IMR-90 (cell line): ENCODE measurements around the gene GARIN3. TPM values are rescaled to one million over a fixed set of nuclear protein-coding genes. Genes with fewer than 3 reads are reported as not detected.

ENCODE experiments used
- ATAC-seq: fragments of 200-7000 bp; cut with Tn5 transposase; 2 replicates; pipeline ENCODE4 v1.9.1; 2020; ENCODE audit warnings: low read depth, mild to moderate bottlenecking, moderate library complexity
- BruUV-seq: library from RNA; stranded (reverse); fragments of 400-500 nt; replicated peaks from 2 replicates; lab custom pipeline; 2021; lab: Mats Ljungman, UMichigan
- CTCF ChIA-PET: fragments of 300-600 bp; formaldehyde crosslinking; extraction: SDS; loops from one replicate; lab custom pipeline; 2021; ENCODE audit warnings: antibody characterized with exemption; lab: Yijun Ruan, JAX
- POLR2A ChIA-PET: fragments of 300-600 bp; sonication (Branson Sonifier 250); formaldehyde crosslinking; loops from one replicate; lab custom pipeline; 2022; ENCODE audit warnings: antibody characterized with exemption; ENCODE audit not compliant: unreplicated experiment; lab: Charles Lee
- DNase-seq: peaks from one replicate; pipeline ENCODE4 v3.0.0; 2013
- H2AFZ ChIP-seq: replicated peaks from 2 replicates; pipeline ENCODE3; 2013; ENCODE audit warnings: low read length, mild to moderate bottlenecking; ENCODE audit not compliant: poor library complexity
- H2AK5ac ChIP-seq: 2 replicates; pipeline ENCODE4 v1.6.1; 2013; ENCODE audit warnings: low read depth, low read length, inconsistent platforms
- H2AK9ac ChIP-seq: replicated peaks from 2 replicates; pipeline ENCODE3; 2013; ENCODE audit warnings: mild to moderate bottlenecking, low read depth, low read length, moderate library complexity; ENCODE audit not compliant: poor library complexity
- H2BK120ac ChIP-seq: 2 replicates; pipeline ENCODE4 v1.6.1; 2013; ENCODE audit warnings: low read depth, low read length, inconsistent platforms
- H2BK15ac ChIP-seq: 3 replicates; pipeline ENCODE4 v1.6.1; 2013; ENCODE audit warnings: low read depth, low read length, inconsistent platforms
- H2BK20ac ChIP-seq: 2 replicates; pipeline ENCODE4 v1.6.1; 2013; ENCODE audit warnings: low read depth, mild to moderate bottlenecking, inconsistent platforms, low read length, moderate library complexity
- H2BK5ac ChIP-seq: 2 replicates; pipeline ENCODE4 v1.6.1; 2013; ENCODE audit warnings: mild to moderate bottlenecking, low read depth, low read length, inconsistent platforms; ENCODE audit not compliant: poor library complexity, severe bottlenecking
- H3K14ac ChIP-seq: replicated peaks from 2 replicates; pipeline ENCODE4 v1.6.1; 2013; ENCODE audit warnings: low read depth, low read length, inconsistent platforms
- H3K18ac ChIP-seq: 2 replicates; pipeline ENCODE4 v1.6.1; 2013; ENCODE audit warnings: low read depth, low read length, control low read depth
- H3K23ac ChIP-seq: 2 replicates; pipeline ENCODE4 v1.6.1; 2013; ENCODE audit warnings: low read depth, low read length, inconsistent platforms
- H3K27ac ChIP-seq: 2 replicates; pipeline ENCODE4 v1.5.1; 2013; ENCODE audit warnings: mild to moderate bottlenecking, control low read depth, low read length; ENCODE audit not compliant: insufficient read depth
- H3K27me3 ChIP-seq: 2 replicates; pipeline ENCODE4 v1.6.1; 2013; ENCODE audit warnings: low read length; ENCODE audit not compliant: control insufficient read depth, insufficient read depth
- H3K36me3 ChIP-seq: 2 replicates; pipeline ENCODE4 v1.6.1; 2013; ENCODE audit warnings: low read length, mixed read lengths; ENCODE audit not compliant: control insufficient read depth, insufficient read depth
- H3K4ac ChIP-seq: 2 replicates; pipeline ENCODE4 v1.6.1; 2013; ENCODE audit warnings: low read depth, low read length, inconsistent platforms
- H3K4me1 ChIP-seq: 2 replicates; pipeline ENCODE4 v1.6.1; 2013; ENCODE audit warnings: low read length, mixed read lengths; ENCODE audit not compliant: control insufficient read depth, insufficient read depth
- H3K4me2 ChIP-seq: 2 replicates; pipeline ENCODE4 v1.6.1; 2013; ENCODE audit warnings: low read depth, mild to moderate bottlenecking, control low read depth, low read length, moderate library complexity
- H3K4me3 ChIP-seq: 2 replicates; pipeline ENCODE4 v1.5.1; 2013; ENCODE audit warnings: low read depth, mild to moderate bottlenecking, control low read depth, low read length, moderate library complexity; ENCODE audit not compliant: insufficient read depth
- H3K56ac ChIP-seq: 2 replicates; pipeline ENCODE4 v1.6.1; 2013; ENCODE audit warnings: low read length, inconsistent platforms; ENCODE audit not compliant: insufficient read depth; ENCODE audit errors: extremely low read depth
- H3K79me1 ChIP-seq, 2 experiments: 2 replicates each; pipeline ENCODE4 v1.6.1; 2013; ENCODE audit warnings: low read length in 2 of 2, inconsistent platforms in 1 of 2, low read depth in 1 of 2
- H3K9ac ChIP-seq: 2 replicates; pipeline ENCODE4 v1.6.1; 2013; ENCODE audit warnings: low read depth, low read length, control low read depth
- H3K9me1 ChIP-seq: 2 replicates; pipeline ENCODE4 v1.6.1; 2013; ENCODE audit warnings: low read length, inconsistent platforms; ENCODE audit not compliant: insufficient read depth
- H3K9me3 ChIP-seq: 2 replicates; pipeline ENCODE4 v1.6.1; 2013; ENCODE audit warnings: low read length; ENCODE audit not compliant: control insufficient read depth, insufficient read depth
- H4K20me1 ChIP-seq: 2 replicates; pipeline ENCODE4 v1.6.1; 2013; ENCODE audit warnings: low read length, inconsistent platforms; ENCODE audit not compliant: insufficient read depth
- H4K5ac ChIP-seq: 2 replicates; pipeline ENCODE4 v1.6.1; 2013; ENCODE audit warnings: mild to moderate bottlenecking, low read depth, low read length, control low read depth
- H4K8ac ChIP-seq, 2 experiments: 2 replicates each; pipeline ENCODE4 v1.6.1; 2013; ENCODE audit warnings: low read depth in 2 of 2, low read length in 2 of 2, control low read depth in 1 of 2, inconsistent platforms in 1 of 2
- H4K91ac ChIP-seq: 2 replicates; pipeline ENCODE4 v1.6.1; 2013; ENCODE audit warnings: low read depth, low read length, inconsistent platforms; ENCODE audit not compliant: insufficient read depth
- BHLHE40 ChIP-seq: fragments of 150-350 bp; IDR thresholded peaks from 2 replicates; pipeline ENCODE4 v1.6.1; 2016; ENCODE audit warnings: mild to moderate bottlenecking, low read depth, low read length
- CHD1 ChIP-seq: IDR thresholded peaks from 2 replicates; pipeline ENCODE4 v1.6.1; 2012; ENCODE audit warnings: low read depth, low read length, improper control_type of control experiment
- CTCF ChIP-seq: conservative IDR thresholded peaks from 2 replicates; pipeline ENCODE4 v1.5.1; 2012; ENCODE audit warnings: mild to moderate bottlenecking, low read depth, low read length, improper control_type of control experiment
- FOS ChIP-seq: fragments of 150-350 bp; IDR thresholded peaks from 2 replicates; pipeline ENCODE4 v1.6.1; 2016; ENCODE audit warnings: low read depth, low read length
- MAFK ChIP-seq: IDR thresholded peaks from 2 replicates; pipeline ENCODE4 v1.6.1; 2012; ENCODE audit warnings: low read depth, low read length, improper control_type of control experiment
- MAZ ChIP-seq: IDR thresholded peaks from 2 replicates; pipeline ENCODE4 v1.6.1; 2012; ENCODE audit warnings: low read depth, mild to moderate bottlenecking, low read length, improper control_type of control experiment, moderate library complexity, borderline replicate concordance
- MXI1 ChIP-seq: IDR thresholded peaks from 2 replicates; pipeline ENCODE4 v1.6.1; 2012; ENCODE audit warnings: low read depth, mild to moderate bottlenecking, low read length, moderate library complexity, borderline replicate concordance
- NFE2L2 ChIP-seq: fragments of 150-350 bp; IDR thresholded peaks from 2 replicates; pipeline ENCODE4 v1.6.1; 2016; ENCODE audit warnings: low read depth, mild to moderate bottlenecking, low read length
- POLR2A ChIP-seq: IDR thresholded peaks from 2 replicates; pipeline ENCODE4 v1.6.1; 2012; ENCODE audit warnings: mild to moderate bottlenecking, low read depth, low read length
- RAD21 ChIP-seq: IDR thresholded peaks from 2 replicates; pipeline ENCODE4 v1.6.1; 2012; ENCODE audit warnings: low read length, improper control_type of control experiment
- RFX5 ChIP-seq: IDR thresholded peaks from 2 replicates; pipeline ENCODE4 v1.8.0; 2012; ENCODE audit warnings: low read depth, mild to moderate bottlenecking, low read length, moderate library complexity
- SMC3 ChIP-seq: fragments of 150-350 bp; IDR thresholded peaks from 2 replicates; pipeline ENCODE4 v1.6.1; 2016; ENCODE audit warnings: low read depth, mild to moderate bottlenecking, antibody characterized with exemption, low read length, moderate library complexity
- USF2 ChIP-seq: fragments of 150-350 bp; IDR thresholded peaks from 2 replicates; pipeline ENCODE4 v1.6.1; 2017; ENCODE audit warnings: mild to moderate bottlenecking, antibody characterized with exemption, low read length, low read depth
- WGBS, 2 experiments: methylation state at CpG; one replicate each; pipeline versions ENCODE4 v1.1.5 to v1.1.7; 2013; ENCODE audit warnings: missing lambda C conversion rate in 2 of 2; ENCODE audit not compliant: insufficient read length in 1 of 2; ENCODE audit errors: extremely low coverage in 2 of 2; 5-methylcytosine and 5-hydroxymethylcytosine counted together
- dilution Hi-C: fragments of 300-500 bp; cut with HindIII; formaldehyde crosslinking; loops from one replicate; pipeline ENCODE4 v1.14.3; 2018; ENCODE audit warnings: low sequenced_read_pairs; ENCODE audit not compliant: unreplicated experiment
- in situ Hi-C: fragments of 300-500 bp; cut with MboI; formaldehyde crosslinking; loops from 3 replicates; pipeline ENCODE4 v1.14.3; 2019; ENCODE audit warnings: low sequenced_read_pairs, inconsistent platforms, mixed read lengths
- intact Hi-C: fragments of 100-400 bp; cut with micrococcal nuclease; formaldehyde crosslinking; loops from 2 replicates; pipeline ENCODE4 v1.10.0; 2022
- polyA plus RNA-seq, 3 experiments: library from polyadenylated mRNA; depleted of rRNA; stranded (reverse); fragments of >200 nt; gene quantifications; 2 replicates each; pipeline ENCODE4 v1.2.3, GENCODE V29; 2012; ENCODE audit warnings: low replicate concordance in 1 of 3
- total RNA-seq: library from RNA; depleted of rRNA; stranded (reverse); fragments of >200 nt; gene quantifications from 2 replicates; pipeline ENCODE4 v1.2.3, GENCODE V29; 2012

GARIN3 gene
- total and polyA plus RNA-seq, 2 of the 4 experiments (the other 2 are of a cell fraction), result not detected

GRCh38 chr5:157164521-157164920 lies 1.5 kb downstream of the GARIN3 start:
- Histone ChIP-seq H4K91ac (no peak overlapping the region), H3K18ac (no peak overlapping the region), H3K4me3 (no peak overlapping the region), H2BK5ac (no peak overlapping the region), H3K4ac (no peak overlapping the region), H3K79me1 (no peaks in the 10 kb centered on the region), H2AK9ac (no peak overlapping the region), H3K27ac (no peak overlapping the region), H3K4me2 (no peak overlapping the region), H2AFZ (no peak overlapping the region), H3K56ac (no peak overlapping the region), H4K5ac (no peak overlapping the region), H2BK15ac (no peak overlapping the region), H3K23ac (no peak overlapping the region), H3K4me1 (no peaks in the 10 kb centered on the region), H2BK120ac (no peak overlapping the region), H3K36me3 (no peaks in the 10 kb centered on the region), H3K9me3 (no peaks in the 10 kb centered on the region), H4K8ac (no peak overlapping the region), H3K9me1 (no peaks in the 10 kb centered on the region), H3K27me3 (peaks cover 8% of the 10 kb centered on the region), H2BK20ac (no peak overlapping the region), H3K9ac (no peak overlapping the region), H2AK5ac (no peak overlapping the region), H4K20me1 (no peaks in the 10 kb centered on the region), H3K14ac (no peak overlapping the region)
- dilution Hi-C loops, result no loop called here
- no peak for DNase-seq
- BruUV-seq, result no TSS peak
- ChIA-PET POLR2A (no interaction called here), CTCF (interaction anchor here (0.6 to 0.7 kb wide), 2 partner anchors 1098 to 1686 kb away, joined by 3 read pairs; no protein-coding TSS in a partner anchor)
- in situ Hi-C loops, result no loop called here
- TF ChIP-seq MAZ, result no peak
- TF ChIP-seq NFE2L2, result no peak
- TF ChIP-seq RFX5, result no peak
- no peak for TF ChIP-seq BHLHE40
- no peak for TF ChIP-seq MXI1
- TF ChIP-seq CTCF, result no peak
- TF ChIP-seq SMC3, result no peak
- TF ChIP-seq MAFK, result no peak
- no peak for TF ChIP-seq RAD21
- TF ChIP-seq CHD1, result no peak
- no peak for TF ChIP-seq USF2
- TF ChIP-seq POLR2A, result no peak
- no peak for TF ChIP-seq FOS
- no CpG with 5 or more reads among the region's 5 CpGs for WGBS, 2 experiments
- no peak for ATAC-seq
- intact Hi-C loops, result no loop called here
